Neural progenitor cell (in vitro differentiated cells): ENCODE data around the gene KRT79. TPM values are rescaled to one million over a fixed set of nuclear protein-coding genes. Genes with fewer than 3 reads are reported as not detected.
"Not testable (repeated sequence)": the region's sequence is repeated elsewhere in the genome, so short reads cannot be mapped to it uniquely, and the experiment has no call there.

ENCODE experiments used
- DNase-seq: peaks from one replicate; pipeline ENCODE4 v3.0.0-alpha.2; 2016; ENCODE audit warnings: low spot score
- H2AFZ ChIP-seq: fragments of 200-600 bp; sonication (generic); replicated peaks from 2 replicates; pipeline ENCODE4 v1.6.1; 2016; ENCODE audit warnings: antibody characterized with exemption
- H3F3A ChIP-seq: fragments of 200-600 bp; sonication (generic); 2 replicates; pipeline ENCODE4 v1.6.1; 2016; ENCODE audit warnings: antibody characterized with exemption, low read depth
- H3K27ac ChIP-seq: fragments of 200-600 bp; sonication (generic); 2 replicates; pipeline ENCODE4 v1.5.1; 2016; ENCODE audit warnings: mild to moderate bottlenecking
- H3K27me3 ChIP-seq: fragments of 200-600 bp; sonication (generic); 2 replicates; pipeline ENCODE4 v1.6.1; 2016; ENCODE audit warnings: mild to moderate bottlenecking, moderate library complexity
- H3K36me3 ChIP-seq: fragments of 200-600 bp; sonication (generic); 2 replicates; pipeline ENCODE4 v1.5.1; 2016
- H3K4me1 ChIP-seq: fragments of 200-600 bp; sonication (generic); 2 replicates; pipeline ENCODE4 v1.6.1; 2016; ENCODE audit warnings: mixed run types
- H3K4me2 ChIP-seq: fragments of 200-600 bp; sonication (generic); 2 replicates; pipeline ENCODE4 v1.6.1; 2016
- H3K4me3 ChIP-seq: fragments of 200-600 bp; sonication (generic); 2 replicates; pipeline ENCODE4 v1.5.1; 2016
- H3K79me2 ChIP-seq: fragments of 200-600 bp; sonication (generic); 2 replicates; pipeline ENCODE4 v1.6.1; 2016; ENCODE audit warnings: low read depth
- H3K9ac ChIP-seq: fragments of 200-600 bp; sonication (generic); 2 replicates; pipeline ENCODE4 v1.6.1; 2016
- H3K9me3 ChIP-seq: fragments of 200-600 bp; sonication (generic); 2 replicates; pipeline ENCODE4 v1.5.1; 2016; ENCODE audit warnings: low read depth
- H4K20me1 ChIP-seq: fragments of 200-600 bp; sonication (generic); 2 replicates; pipeline ENCODE4 v1.6.1; 2016; ENCODE audit warnings: low read depth
- H3K27ac Mint-ChIP-seq: 3 replicates; pipeline ENCODE4 v1.8.0; 2021; ENCODE audit warnings: mixed read lengths
- H3K27me3 Mint-ChIP-seq: 2 replicates; pipeline ENCODE4 v1.8.0; 2022; ENCODE audit warnings: low read depth, mild to moderate bottlenecking, inconsistent platforms, moderate library complexity, mixed read lengths; ENCODE audit not compliant: insufficient read depth
- H3K36me3 Mint-ChIP-seq: 3 replicates; pipeline ENCODE4 v1.8.0; 2021; ENCODE audit warnings: mixed read lengths
- H3K4me1 Mint-ChIP-seq: 3 replicates; pipeline ENCODE4 v1.8.0; 2021; ENCODE audit warnings: mixed read lengths
- H3K4me3 Mint-ChIP-seq: 3 replicates; pipeline ENCODE4 v1.8.0; 2021; ENCODE audit warnings: mild to moderate bottlenecking, moderate library complexity, mixed read lengths
- H3K9me3 Mint-ChIP-seq: 3 replicates; pipeline ENCODE4 v1.8.0; 2020; ENCODE audit warnings: mixed read lengths
- CTCF ChIP-seq: fragments of 200-600 bp; sonication (generic); IDR thresholded peaks from 2 replicates; pipeline ENCODE4 v1.5.1; 2017; ENCODE audit warnings: antibody characterized with exemption, mild to moderate bottlenecking
- EZH2 ChIP-seq: fragments of 200-600 bp; sonication (generic); IDR thresholded peaks from 2 replicates; pipeline ENCODE4 v1.6.1; 2017; ENCODE audit warnings: antibody characterized with exemption, mild to moderate bottlenecking, moderate library complexity
- EZH2phosphoT487 ChIP-seq: fragments of 200-600 bp; sonication (generic); IDR thresholded peaks from 2 replicates; pipeline ENCODE4 v1.6.1; 2017; ENCODE audit warnings: antibody characterized with exemption
- total RNA-seq: library from RNA; depleted of rRNA; stranded (reverse); fragments of >200 nt; gene quantifications from 2 replicates; pipeline ENCODE4 v1.2.3, GENCODE V29; 2015; ENCODE audit warnings: low replicate concordance

Gene KRT79
- total RNA-seq, 1 donor from 2014 or later, result not detected

- H3K36me3 Mint-ChIP-seq, result no peaks in the 10 kb centered on the region
- H4K20me1 ChIP-seq, result no peaks in the 10 kb centered on the region
- no peak overlapping the region for H3K4me2 ChIP-seq
- TF ChIP-seq CTCF (no peak), EZH2phosphoT487 (no peak), EZH2 (no peak)
- peaks cover 13% of the 10 kb centered on the region for H3K27me3 Mint-ChIP-seq
- H3K4me3 ChIP-seq, result no peak overlapping the region
- no peak overlapping the region for H2AFZ ChIP-seq
- no peak overlapping the region for H3K27ac Mint-ChIP-seq
- H3K79me2 ChIP-seq, result no peaks in the 10 kb centered on the region
- H3K4me1 Mint-ChIP-seq, result no peaks in the 10 kb centered on the region
- H3K4me1 ChIP-seq, result no peaks in the 10 kb centered on the region
- no peaks in the 10 kb centered on the region for H3K36me3 ChIP-seq
- peaks cover 6% of the 10 kb centered on the region for H3K9me3 Mint-ChIP-seq
- no peaks in the 10 kb centered on the region for H3K9me3 ChIP-seq
- no peak overlapping the region for H3K9ac ChIP-seq
- H3K27me3 ChIP-seq, result no peaks in the 10 kb centered on the region
- no peak for DNase-seq
- H3F3A ChIP-seq, result no peaks in the 10 kb centered on the region
- no peak overlapping the region for H3K4me3 Mint-ChIP-seq
- H3K27ac ChIP-seq, result no peak overlapping the region
Observed at GRCh38 chr12:52857500-52857899, 23.4 kb upstream of the KRT79 start.

- no peak overlapping the region for H3K4me3 ChIP-seq
- H3K4me1 ChIP-seq, result no peaks in the 10 kb centered on the region
- no peak overlapping the region for H3K4me3 Mint-ChIP-seq
- TF ChIP-seq EZH2 (no peak), CTCF (no peak), EZH2phosphoT487 (no peak)
- no peaks in the 10 kb centered on the region for H3K9me3 ChIP-seq
- no peaks in the 10 kb centered on the region for H3K27me3 ChIP-seq
- no peaks in the 10 kb centered on the region for H3K4me1 Mint-ChIP-seq
- no peaks in the 10 kb centered on the region for H3K36me3 Mint-ChIP-seq
- no peaks in the 10 kb centered on the region for H3K36me3 ChIP-seq
- peaks cover 6% of the 10 kb centered on the region for H3K9me3 Mint-ChIP-seq
- no peak overlapping the region for H3K27ac Mint-ChIP-seq
- H3F3A ChIP-seq, result no peaks in the 10 kb centered on the region
- no peak overlapping the region for H3K9ac ChIP-seq
- H3K79me2 ChIP-seq, result no peaks in the 10 kb centered on the region
- peaks cover 11% of the 10 kb centered on the region for H3K27me3 Mint-ChIP-seq
- no peak overlapping the region for H2AFZ ChIP-seq
- H3K4me2 ChIP-seq, result no peak overlapping the region
- no peak for DNase-seq
- no peaks in the 10 kb centered on the region for H4K20me1 ChIP-seq
- no peak overlapping the region for H3K27ac ChIP-seq
Observed at GRCh38 chr12:52856787-52857186, 22.7 kb upstream of the KRT79 start.

GRCh38 chr12:52856077-52856476 lies 22.0 kb upstream of the KRT79 start:
- not testable (repeated sequence) for H4K20me1 ChIP-seq, H3K4me2 ChIP-seq, H3K27ac ChIP-seq, H3F3A ChIP-seq, DNase-seq, H3K4me1 Mint-ChIP-seq, H3K4me1 ChIP-seq, H3K9me3 Mint-ChIP-seq, H3K79me2 ChIP-seq, H3K36me3 Mint-ChIP-seq, H3K9me3 ChIP-seq, H3K4me3 Mint-ChIP-seq, H3K27ac Mint-ChIP-seq, H3K36me3 ChIP-seq, H3K4me3 ChIP-seq, H3K27me3 ChIP-seq, H2AFZ ChIP-seq, H3K9ac ChIP-seq
- H3K27me3 Mint-ChIP-seq, result peaks cover 12% of the 10 kb centered on the region

- H3K36me3 ChIP-seq, result no peaks in the 10 kb centered on the region
- TF ChIP-seq CTCF, result no peak
- H3K36me3 Mint-ChIP-seq, result no peaks in the 10 kb centered on the region
- H3K4me3 Mint-ChIP-seq, result no peak overlapping the region
- no peak overlapping the region for H3K27ac ChIP-seq
- H3K27ac Mint-ChIP-seq, result no peak overlapping the region
- H3F3A ChIP-seq, result no peaks in the 10 kb centered on the region
- H4K20me1 ChIP-seq, result no peaks in the 10 kb centered on the region
- DNase-seq, result no peak
- no peaks in the 10 kb centered on the region for H3K79me2 ChIP-seq
- H2AFZ ChIP-seq, result no peak overlapping the region
- no peaks in the 10 kb centered on the region for H3K4me1 ChIP-seq
- H3K4me3 ChIP-seq, result no peak overlapping the region
- no peaks in the 10 kb centered on the region for H3K9me3 ChIP-seq
- H3K4me1 Mint-ChIP-seq, result peaks cover 3% of the 10 kb centered on the region
- peaks cover 8% of the 10 kb centered on the region for H3K27me3 Mint-ChIP-seq
- H3K27me3 ChIP-seq, result no peaks in the 10 kb centered on the region
- peaks cover 6% of the 10 kb centered on the region for H3K9me3 Mint-ChIP-seq
- H3K4me2 ChIP-seq, result no peak overlapping the region
- H3K9ac ChIP-seq, result no peak overlapping the region
Observed at GRCh38 chr12:52851787-52852186, 17.7 kb upstream of the KRT79 start.
